ENCODE results near the gene MUC2.

- TF ChIP-seq EZH2 (IDR thresholded peaks at IDR 0.05) = no peak
- TF ChIP-seq FOXP2 (optimal IDR thresholded peaks at IDR 0.05; ENCODE audit: control extremely low read depth, extremely low read length, insufficient read depth) = no peak
- TF ChIP-seq POLR2AphosphoS5 (IDR thresholded peaks at IDR 0.05; ENCODE audit: borderline replicate concordance, low read depth, low read length) = no peak
Measured at GRCh38 chr11:1101318-1102089, 26.8 kb downstream of the MUC2 start.

Measured in SK-N-MC (cell line).